GM12864 (cell line): ENCODE measurements around the gene KCNK15.

Source experiments
- DNase-seq: peaks from one replicate; pipeline ENCODE4 v3.0.0-alpha.2; 2011; ENCODE audit warnings: low read depth
- H3K4me3 ChIP-seq: 2 replicates; pipeline ENCODE4 v1.5.1; 2011; ENCODE audit warnings: mild to moderate bottlenecking, low read depth, low read length, control low read depth
- TF ChIP-seq, protein P1 (sequence below): IDR thresholded peaks from 2 replicates; pipeline ENCODE4 v1.5.1; 2011; ENCODE audit warnings: low read depth, mild to moderate bottlenecking, moderate library complexity, low read length, control low read depth, inconsistent platforms; ENCODE audit errors: missing control alignments

The KCNK15 gene

DNA sequence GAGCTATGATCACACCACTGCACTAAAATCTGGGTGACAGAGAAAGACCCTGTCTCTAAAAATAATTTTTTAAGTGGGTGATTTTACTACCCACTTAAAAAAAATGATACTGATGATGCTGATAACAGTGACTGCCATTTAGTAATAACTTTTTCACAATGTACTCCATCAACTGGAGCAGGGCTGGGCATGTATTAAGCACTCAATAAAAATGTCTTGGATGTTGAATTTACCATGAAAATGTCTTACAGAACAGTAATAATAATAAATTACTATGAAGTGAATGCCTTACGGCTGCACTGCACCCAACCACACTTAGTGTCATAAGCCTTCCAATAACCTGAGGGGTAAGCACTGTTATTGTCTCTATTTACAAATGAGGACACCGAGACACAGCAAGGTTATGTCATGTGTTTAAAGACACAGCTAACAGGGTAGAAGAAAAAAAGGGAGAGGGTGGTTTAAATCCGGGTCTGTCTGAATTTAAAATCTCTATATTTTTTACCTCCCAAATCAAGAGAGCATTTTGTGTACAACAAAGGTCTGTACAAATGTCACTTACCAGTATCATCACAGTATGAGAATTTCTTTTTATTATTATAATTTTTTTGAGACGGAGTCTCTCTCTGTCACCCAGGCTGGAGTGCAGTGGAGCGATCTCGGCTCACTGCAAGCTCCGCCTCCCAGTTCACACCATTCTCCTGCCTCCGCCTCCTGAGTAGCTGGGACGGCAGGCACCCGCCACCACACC, 43.2 kb downstream of the KCNK15 start:
- no peak overlapping the region for H3K4me3 ChIP-seq
- TF ChIP-seq, protein P1, sequence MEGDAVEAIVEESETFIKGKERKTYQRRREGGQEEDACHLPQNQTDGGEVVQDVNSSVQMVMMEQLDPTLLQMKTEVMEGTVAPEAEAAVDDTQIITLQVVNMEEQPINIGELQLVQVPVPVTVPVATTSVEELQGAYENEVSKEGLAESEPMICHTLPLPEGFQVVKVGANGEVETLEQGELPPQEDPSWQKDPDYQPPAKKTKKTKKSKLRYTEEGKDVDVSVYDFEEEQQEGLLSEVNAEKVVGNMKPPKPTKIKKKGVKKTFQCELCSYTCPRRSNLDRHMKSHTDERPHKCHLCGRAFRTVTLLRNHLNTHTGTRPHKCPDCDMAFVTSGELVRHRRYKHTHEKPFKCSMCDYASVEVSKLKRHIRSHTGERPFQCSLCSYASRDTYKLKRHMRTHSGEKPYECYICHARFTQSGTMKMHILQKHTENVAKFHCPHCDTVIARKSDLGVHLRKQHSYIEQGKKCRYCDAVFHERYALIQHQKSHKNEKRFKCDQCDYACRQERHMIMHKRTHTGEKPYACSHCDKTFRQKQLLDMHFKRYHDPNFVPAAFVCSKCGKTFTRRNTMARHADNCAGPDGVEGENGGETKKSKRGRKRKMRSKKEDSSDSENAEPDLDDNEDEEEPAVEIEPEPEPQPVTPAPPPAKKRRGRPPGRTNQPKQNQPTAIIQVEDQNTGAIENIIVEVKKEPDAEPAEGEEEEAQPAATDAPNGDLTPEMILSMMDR: no peak
- no peak for DNase-seq

DNA sequence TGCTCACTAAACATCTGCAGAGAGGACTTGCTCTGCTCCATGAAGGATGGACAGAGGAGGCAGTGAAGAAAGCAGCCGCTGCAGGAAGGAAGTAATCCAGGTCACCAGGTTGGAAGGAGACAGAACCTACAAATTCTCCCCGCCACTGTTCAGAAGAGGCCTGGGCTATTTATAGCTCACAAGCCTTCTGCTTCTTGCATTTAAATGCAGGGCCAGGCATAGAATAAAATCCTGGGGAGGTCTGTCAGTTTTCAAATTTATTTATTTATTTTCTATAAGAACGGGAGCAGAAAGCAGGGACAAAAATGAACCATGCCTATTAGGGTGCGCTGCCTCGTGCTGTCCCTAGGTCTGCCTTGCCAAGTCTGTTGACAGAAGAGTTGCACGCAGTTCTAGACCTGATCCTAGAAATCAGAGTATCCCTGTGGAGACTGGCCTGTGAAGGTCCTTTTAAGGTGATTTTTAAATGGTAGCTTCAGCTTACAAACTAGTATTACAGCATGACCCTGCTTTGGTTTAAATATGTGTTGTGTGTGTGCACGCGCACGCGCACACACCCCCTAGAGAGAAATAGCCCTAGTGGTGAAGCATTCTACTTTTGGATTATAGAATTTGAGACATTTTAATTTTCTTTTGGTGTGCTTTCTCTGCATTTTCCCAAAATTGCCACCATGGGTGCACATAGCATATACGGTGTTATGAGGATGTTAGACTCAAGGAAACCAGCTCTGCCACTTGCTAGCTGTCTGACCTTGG, 45.2 kb downstream of the KCNK15 start:
- no peak overlapping the region for H3K4me3 ChIP-seq
- TF ChIP-seq, protein P1: no peak
- no peak for DNase-seq

DNA sequence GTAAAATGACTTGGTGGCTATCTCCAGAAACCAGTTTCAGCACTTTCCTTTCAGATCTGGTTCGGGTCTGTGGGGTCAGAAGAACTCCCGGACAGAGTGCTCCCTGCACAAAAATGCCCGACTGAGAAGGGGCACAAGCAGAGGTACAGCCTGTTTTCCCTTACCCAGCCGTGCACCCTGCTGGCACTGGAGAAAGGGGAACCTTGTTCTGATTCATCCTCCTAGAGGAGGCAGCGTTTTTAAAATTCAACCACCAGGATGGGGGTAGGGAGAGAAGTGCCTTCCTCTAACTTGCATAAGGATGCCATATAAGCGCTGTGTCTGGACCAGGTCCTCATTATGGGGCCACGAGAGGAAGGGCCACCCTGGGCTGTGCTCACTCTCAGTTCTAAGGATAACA, 47.1 kb downstream of the KCNK15 start:
- TF ChIP-seq, protein P1: no peak
- no peak for DNase-seq
- H3K4me3 ChIP-seq: no peak overlapping the region

DNA sequence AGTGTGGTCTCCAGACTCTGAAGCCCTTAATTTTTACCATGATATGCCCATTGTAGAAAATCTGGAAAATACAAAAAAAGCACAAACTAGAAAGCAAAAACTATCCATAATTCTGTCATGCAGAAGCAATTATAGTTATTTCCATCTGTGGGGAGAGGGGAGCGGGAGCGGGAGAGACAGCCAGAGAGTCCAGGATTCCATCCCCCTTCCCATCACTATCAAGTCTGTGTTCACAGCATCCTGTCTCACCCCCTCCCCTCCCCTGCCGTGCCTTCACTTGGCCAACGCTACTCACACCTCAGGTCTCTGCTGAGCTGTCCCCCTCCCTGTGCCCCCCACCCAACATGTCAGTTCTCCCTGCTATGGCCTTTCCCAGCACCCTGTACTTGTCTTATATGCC, 50.2 kb downstream of the KCNK15 start:
- no peak for DNase-seq
- H3K4me3 ChIP-seq: no peak overlapping the region
- TF ChIP-seq, protein P1: no peak

DNA sequence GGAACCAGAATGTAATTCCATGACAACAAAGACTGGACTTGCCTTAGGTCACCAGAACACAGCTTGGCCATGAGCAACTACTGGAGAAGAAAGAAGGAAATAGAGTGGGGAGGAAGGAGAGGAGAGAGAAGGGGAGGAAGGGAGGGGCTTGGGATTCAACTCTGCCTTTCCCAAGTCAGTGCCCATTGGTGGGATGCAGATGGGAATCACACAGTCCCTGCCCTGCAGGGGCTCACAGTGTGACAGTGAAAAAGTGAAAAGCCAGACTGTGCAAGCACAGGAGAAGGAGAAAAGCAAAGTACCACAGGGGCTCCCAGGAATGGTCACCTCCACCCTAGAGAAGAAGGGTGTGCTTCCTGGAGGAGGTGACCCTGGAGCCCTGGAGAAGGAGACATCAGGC, 50.6 kb downstream of the KCNK15 start:
- H3K4me3 ChIP-seq: no peak overlapping the region
- TF ChIP-seq, protein P1: no peak
- DNase-seq: no peak

DNA sequence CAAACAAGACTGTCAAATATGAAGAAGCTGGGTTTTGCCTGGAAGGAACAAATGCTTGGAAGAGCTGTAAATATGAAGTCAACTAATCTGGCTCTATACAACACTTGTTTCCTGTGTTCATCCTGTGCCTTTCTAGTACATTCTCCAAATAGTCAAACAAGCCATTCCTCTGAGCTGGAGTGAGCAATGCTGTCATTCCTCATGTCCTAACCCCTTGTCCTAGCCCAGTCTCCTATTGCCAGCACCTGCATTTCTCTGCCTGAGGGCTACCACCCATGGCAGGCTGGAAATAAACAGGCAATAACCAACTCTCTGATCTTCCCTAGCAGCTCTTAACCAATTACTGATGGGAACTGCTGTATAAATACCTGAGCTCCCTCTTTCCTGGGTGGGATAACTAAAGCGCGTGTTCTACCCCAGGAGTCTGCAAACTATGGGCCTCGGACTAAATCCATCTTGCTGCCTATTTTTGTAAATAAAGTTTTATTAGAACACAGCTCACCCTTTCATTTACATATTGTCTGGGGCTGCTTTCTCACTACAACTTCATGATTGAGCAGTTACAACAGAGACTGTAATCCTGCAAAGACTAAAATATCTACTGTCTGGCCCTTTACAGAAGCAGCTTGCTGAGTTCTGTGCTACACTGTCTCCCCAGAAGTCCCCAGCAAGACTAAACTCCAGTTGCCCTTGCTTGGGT, 51.2 kb downstream of the KCNK15 start:
- no peak for DNase-seq
- no peak overlapping the region for H3K4me3 ChIP-seq
- TF ChIP-seq, protein P1: no peak
